HG03342 (cell line): Measurements from ENCODE around the gene HOMER1.
"Not testable (repeated sequence)": the region's sequence is repeated elsewhere in the genome, so short reads cannot be mapped to it uniquely, and the experiment has no call there.

Source experiments
- ATAC-seq: cut with Tn5 transposase; IDR thresholded peaks from one replicate; pipeline ENCODE4 v1.9.1; 2021; ENCODE audit warnings: mild to moderate bottlenecking, moderate library complexity; ENCODE audit not compliant: unreplicated experiment

HOMER1 gene

GRCh38 chr5:79423296-79423695, 90.6 kb downstream of the HOMER1 start:
- ATAC-seq: no peak

- ATAC-seq: no peak
Observed at GRCh38 chr5:79420248-79420647, 93.7 kb downstream of the HOMER1 start.

DNA sequence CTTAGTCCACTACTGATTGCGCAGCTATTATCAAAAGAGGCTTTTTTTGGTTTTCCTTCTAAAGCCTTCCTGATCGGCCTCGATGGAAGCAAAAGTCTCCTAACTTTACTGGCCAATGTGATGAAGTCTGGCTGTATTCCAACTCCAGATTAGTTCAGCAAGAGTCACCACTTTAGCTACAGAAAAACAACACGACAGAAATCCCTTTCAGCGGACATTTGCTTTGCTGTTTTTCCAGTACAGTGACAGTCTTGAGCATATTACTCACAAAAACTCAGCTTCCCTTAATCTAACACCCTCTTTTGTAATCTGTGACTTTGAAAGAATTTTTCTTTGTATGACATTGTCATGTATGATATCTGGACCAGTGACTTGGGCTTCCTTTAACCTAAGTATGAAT, 95.7 kb downstream of the HOMER1 start:
- ATAC-seq: no peak

DNA sequence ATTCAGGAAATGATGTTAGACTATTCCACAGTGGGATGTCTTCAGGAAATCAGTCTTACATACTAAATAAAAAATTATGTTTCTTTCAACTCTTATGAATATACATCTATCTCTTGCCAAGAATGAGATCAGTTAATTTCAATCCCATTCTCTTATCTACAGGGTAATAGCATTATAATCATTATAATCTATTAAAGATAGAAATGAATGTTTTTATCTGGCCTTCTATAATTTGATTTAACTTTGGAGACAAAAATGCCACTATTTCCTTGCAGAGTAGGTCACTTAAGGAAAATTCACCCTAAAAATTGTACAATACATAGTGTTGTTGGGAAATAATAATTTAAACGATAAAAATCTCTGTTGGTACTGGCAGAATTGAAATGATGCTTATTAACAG, 96.4 kb downstream of the HOMER1 start:
- no peak for ATAC-seq

DNA sequence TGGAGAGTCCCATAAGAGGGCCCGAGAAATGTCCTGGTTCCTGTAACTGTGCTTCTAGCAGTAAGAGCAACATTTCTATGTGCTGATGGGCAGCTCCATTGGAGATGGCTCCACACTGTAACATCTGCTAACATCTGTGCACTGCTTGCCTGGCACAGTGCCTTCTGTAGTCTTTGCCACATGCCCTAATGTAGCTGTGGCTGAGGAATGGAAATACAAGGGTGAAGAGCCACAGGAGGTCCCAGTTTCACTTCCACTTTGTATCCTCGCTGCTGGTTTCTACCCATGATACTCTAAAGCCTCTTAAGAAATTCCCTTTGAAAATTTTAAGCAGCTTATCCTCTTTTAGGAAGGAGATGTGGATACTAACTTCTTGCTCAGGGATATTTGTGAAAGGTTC, 97.4 kb downstream of the HOMER1 start:
- peak; percentile 89 for ATAC-seq

DNA sequence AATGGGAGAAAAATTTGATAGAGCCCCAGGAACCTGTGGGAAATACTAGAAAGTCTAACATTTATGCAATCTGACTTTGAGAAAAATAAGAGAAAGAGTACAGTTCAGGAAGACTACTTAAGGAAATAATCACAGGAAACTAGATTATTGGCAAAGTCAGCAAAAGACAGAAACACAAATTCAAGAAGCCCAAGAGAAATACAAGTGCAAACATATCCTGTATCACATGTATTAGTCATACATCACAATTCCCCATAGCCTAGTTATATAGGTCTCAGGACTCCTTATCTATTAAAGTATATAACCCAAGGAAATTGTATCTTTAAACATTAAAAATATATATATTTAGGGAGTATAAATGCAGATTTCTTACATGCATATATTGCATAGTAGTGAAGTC, 100.8 kb downstream of the HOMER1 start:
- ATAC-seq: no peak

DNA sequence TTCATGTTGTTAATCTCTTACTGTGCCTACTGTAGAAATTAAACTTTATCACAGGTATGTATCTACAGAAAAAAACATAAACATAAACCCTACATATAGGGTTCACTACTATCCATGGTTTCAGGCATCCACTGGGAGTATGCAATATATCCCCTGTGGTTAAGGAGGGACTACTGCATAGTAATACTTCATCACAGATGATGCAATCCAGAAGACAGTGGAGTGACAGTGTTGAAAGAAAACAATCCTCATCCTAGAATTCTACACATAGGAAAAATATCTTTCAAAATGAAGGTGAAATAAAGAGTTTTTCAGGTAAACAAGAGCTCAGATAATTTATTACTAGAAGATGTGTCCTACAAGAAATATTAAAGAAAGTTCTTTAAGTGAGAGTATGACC, 105.9 kb downstream of the HOMER1 start:
- ATAC-seq: no peak

- ATAC-seq: no peak
Observed at GRCh38 chr5:79407591-79407990, 106.3 kb downstream of the HOMER1 start.

DNA sequence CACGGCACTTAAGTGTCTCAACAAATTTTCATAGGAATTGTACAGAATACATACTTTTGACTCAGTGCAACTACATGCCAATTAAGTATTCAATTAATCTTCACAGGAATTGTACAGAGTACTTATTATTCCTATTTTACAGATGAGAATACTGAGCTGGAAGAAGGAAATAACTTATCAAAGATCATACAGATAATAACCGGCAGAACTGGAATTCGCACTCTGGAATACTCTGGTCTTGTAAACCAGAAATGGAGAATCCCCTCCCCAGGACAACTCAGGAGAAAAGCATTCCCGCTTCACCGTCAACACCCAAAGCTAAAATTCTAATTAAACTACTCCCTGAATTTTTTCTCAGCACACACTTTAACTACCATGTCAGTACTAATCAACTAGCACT, 112.7 kb downstream of the HOMER1 start:
- ATAC-seq: no peak

- no peak for ATAC-seq
Observed at GRCh38 chr5:79399046-79399445, 114.9 kb downstream of the HOMER1 start.

GRCh38 chr5:79397080-79397479, 116.9 kb downstream of the HOMER1 start:
- ATAC-seq: no peak

- ATAC-seq: no peak
Observed at GRCh38 chr5:79396265-79396664, 117.7 kb downstream of the HOMER1 start.

DNA sequence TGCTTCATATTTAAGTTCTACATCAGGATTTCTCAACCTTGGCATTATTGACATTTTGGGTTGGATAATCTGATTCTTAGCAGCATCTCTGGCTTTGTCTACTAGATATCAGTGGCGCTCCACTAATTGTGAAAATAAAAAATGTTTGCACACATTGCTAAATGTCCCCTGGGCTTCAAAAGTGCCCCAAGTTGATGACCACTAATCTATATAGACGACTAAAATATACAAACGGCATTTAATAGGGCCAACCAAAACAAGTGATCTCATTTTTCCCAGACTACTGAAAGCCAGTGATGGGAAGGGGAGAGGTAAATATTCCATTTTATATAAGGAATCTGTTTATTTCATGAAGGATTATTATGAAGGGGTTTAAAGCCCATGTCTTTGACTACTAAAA, 118.6 kb downstream of the HOMER1 start:
- no peak for ATAC-seq

DNA sequence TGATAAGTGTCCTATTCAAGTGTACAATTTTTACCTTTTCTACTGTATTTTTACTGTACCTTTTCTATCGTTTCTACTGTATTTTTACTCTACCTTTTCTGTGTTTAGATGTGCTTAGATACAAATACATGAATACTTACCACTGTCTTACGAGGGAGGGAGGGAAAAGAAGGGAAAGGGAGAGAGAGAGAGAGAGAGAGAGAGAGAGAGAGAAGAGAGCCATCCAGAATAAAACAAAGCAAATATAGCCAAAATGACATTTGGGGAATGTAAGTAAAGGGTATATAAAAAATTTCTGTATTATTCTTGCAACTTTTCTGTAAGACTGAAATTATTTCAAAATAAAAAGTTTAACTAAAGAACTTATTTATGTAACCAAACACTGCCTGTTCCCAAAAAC, 121.2 kb downstream of the HOMER1 start:
- no peak for ATAC-seq

- no peak for ATAC-seq
Observed at GRCh38 chr5:79386679-79387078, 127.3 kb downstream of the HOMER1 start.

DNA sequence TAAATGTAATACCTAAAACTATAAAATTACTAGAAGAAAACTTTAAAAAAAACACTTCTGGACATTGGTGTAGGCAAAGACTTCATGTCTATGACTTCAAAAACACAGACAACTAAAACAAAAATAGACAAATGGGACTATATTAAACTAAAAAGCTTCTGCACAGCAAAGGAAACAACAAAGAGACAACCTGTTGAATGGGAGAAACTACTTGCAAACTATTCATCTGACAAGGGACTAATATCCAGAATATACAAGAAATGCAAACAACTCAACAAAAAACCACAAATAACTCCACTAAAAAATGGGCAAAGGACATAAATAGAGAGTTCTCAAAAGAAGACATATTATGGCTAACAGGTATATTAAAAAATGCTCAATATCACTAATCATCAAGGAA, 128.8 kb downstream of the HOMER1 start:
- ATAC-seq: not testable (repeated sequence)

DNA sequence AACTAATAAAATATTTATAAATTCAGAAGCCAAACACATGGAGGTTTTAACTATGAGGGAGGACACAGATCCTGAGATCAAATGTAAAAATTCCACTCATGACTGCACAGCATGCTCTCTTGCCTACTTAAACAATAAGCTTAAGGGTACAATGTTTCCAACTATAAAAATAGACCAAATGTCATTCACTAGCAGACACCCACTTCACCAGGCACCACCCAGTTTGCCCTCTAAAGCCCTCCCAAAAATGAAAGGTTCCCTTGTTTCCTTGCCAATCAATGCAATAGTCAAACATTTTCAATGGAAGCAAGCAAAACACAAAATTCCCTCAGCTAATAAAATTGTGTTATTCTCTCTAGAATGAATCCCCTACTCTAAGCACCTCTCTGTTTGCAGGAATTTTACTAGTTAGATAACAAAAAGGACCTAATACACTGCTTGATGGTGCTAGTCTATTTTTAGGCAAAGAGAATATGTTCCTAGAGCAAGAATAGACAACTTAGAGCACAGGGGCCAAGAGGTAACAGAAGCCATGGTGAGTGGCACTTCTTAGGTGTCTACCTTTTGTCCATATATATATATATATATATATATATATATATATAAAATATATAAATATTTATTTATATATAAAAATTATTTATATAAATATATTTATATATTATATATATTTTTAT, 135.3 kb downstream of the HOMER1 start:
- ATAC-seq: no peak

GRCh38 chr5:79357398-79357797, 156.5 kb downstream of the HOMER1 start:
- ATAC-seq: no peak

DNA sequence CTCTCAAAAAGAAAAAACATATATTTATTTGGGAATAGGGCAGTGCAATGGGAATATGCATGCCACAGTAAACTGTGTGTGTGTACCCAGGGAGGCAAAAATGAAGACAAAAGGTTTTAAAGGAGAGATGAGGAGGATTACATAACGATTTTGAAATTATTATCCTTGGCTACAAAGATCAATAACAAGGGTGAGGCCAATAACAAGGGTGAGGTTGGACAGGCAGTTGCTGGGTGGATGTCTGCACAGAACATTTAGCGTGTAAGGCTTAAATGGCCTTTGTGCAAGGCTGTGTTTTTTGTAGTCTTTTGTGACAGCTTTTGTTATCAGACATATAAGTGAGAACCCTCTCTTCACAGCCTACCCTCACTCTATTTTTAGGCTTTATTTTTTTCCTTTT, 164.1 kb downstream of the HOMER1 start:
- no peak for ATAC-seq

- no peak for ATAC-seq
Observed at GRCh38 chr5:79349047-79349446, 164.9 kb downstream of the HOMER1 start.

- no peak for ATAC-seq
Observed at GRCh38 chr5:79346420-79346824, 167.5 kb downstream of the HOMER1 start.

GRCh38 chr5:79333852-79334557, 179.9 kb downstream of the HOMER1 start:
- no peak for ATAC-seq

GRCh38 chr5:79330071-79330470, 183.9 kb downstream of the HOMER1 start:
- no peak for ATAC-seq
